A673 (cell line): ENCODE measurements around the gene GADD45A. TPM values are rescaled to one million over a fixed set of nuclear protein-coding genes. Genes with fewer than 3 reads are reported as not detected.

Experiments used
- BruUV-seq: library from RNA; stranded (reverse); fragments of 400-500 nt; replicated peaks from 2 replicates; lab custom pipeline; 2021; lab: Mats Ljungman, UMichigan
- CTCF ChIA-PET: fragments of 300-600 bp; sonication (Branson Sonifier 250); formaldehyde crosslinking; loops from one replicate; lab custom pipeline; 2022; ENCODE audit warnings: antibody characterized with exemption; lab: Charles Lee
- POLR2A ChIA-PET: fragments of 300-600 bp; sonication (Branson Sonifier 250); formaldehyde crosslinking; loops from one replicate; lab custom pipeline; 2022; ENCODE audit warnings: antibody characterized with exemption; ENCODE audit not compliant: low non-redundant PET; lab: Charles Lee
- DNase-seq: peaks from one replicate; pipeline ENCODE4 v3.0.0-alpha.2; 2015; ENCODE audit warnings: low spot score
- H3K27ac ChIP-seq: fragments of 200-600 bp; sonication (generic); 2 replicates; pipeline ENCODE4 v1.5.1; 2016; ENCODE audit warnings: mixed run types, low read depth, mild to moderate bottlenecking, mixed read lengths, antibody characterized with exemption, low read length; ENCODE audit not compliant: poor library complexity, severe bottlenecking
- H3K27me3 ChIP-seq: fragments of 200-600 bp; sonication (generic); replicated peaks from 2 replicates; pipeline ENCODE4 v1.6.1; 2017; ENCODE audit warnings: mixed run types, low read depth, mild to moderate bottlenecking, mixed read lengths, antibody characterized with exemption, low read length; ENCODE audit not compliant: insufficient read depth, poor library complexity
- H3K36me3 ChIP-seq: fragments of 200-600 bp; sonication (generic); 2 replicates; pipeline ENCODE4 v1.6.1; 2016; ENCODE audit warnings: mixed run types, mild to moderate bottlenecking, mixed read lengths, antibody characterized with exemption, low read length; ENCODE audit not compliant: insufficient read depth, poor library complexity, severe bottlenecking
- H3K4me1 ChIP-seq: fragments of 200-600 bp; sonication (generic); 2 replicates; pipeline ENCODE4 v1.6.1; 2017; ENCODE audit warnings: mixed run types, mild to moderate bottlenecking, mixed read lengths, antibody characterized with exemption, low read length; ENCODE audit not compliant: insufficient read depth, poor library complexity, severe bottlenecking
- H3K4me3 ChIP-seq: fragments of 200-600 bp; sonication (generic); 2 replicates; pipeline ENCODE4 v1.5.1; 2016; ENCODE audit warnings: low read depth, mixed run types, mild to moderate bottlenecking, mixed read lengths, low read length; ENCODE audit not compliant: poor library complexity, severe bottlenecking
- H3K9me3 ChIP-seq: fragments of 200-600 bp; sonication (generic); 2 replicates; pipeline ENCODE4 v1.6.1; 2016; ENCODE audit warnings: mixed run types, low read depth, mild to moderate bottlenecking, mixed read lengths, antibody characterized with exemption, low read length; ENCODE audit not compliant: poor library complexity, severe bottlenecking
- CTCF ChIP-seq: fragments of 300-800, 200-600 bp; sonication (generic); conservative IDR thresholded peaks from 2 replicates; pipeline ENCODE4 v1.5.1; 2017; ENCODE audit warnings: low read depth, mild to moderate bottlenecking, antibody characterized with exemption, low read length, moderate library complexity, mixed read lengths
- EZH2 ChIP-seq: fragments of 200-600 bp; sonication (generic); IDR thresholded peaks from 2 replicates; pipeline ENCODE4 v1.6.1; 2017; ENCODE audit warnings: borderline replicate concordance, low read depth, mild to moderate bottlenecking, mixed read lengths, antibody characterized with exemption, low read length; ENCODE audit not compliant: poor library complexity, severe bottlenecking
- intact Hi-C: fragments of 100-400 bp; cut with micrococcal nuclease; formaldehyde crosslinking; loops from one replicate; pipeline ENCODE4 v1.10.0; 2022; ENCODE audit not compliant: unreplicated experiment
- total RNA-seq: library from RNA; stranded (reverse); gene quantifications from 2 replicates; pipeline ENCODE4 v1.2.3, GENCODE V29; 2021

Gene GADD45A
- total RNA-seq, 1 experiment from 2014 or later: 39.7 TPM

DNA sequence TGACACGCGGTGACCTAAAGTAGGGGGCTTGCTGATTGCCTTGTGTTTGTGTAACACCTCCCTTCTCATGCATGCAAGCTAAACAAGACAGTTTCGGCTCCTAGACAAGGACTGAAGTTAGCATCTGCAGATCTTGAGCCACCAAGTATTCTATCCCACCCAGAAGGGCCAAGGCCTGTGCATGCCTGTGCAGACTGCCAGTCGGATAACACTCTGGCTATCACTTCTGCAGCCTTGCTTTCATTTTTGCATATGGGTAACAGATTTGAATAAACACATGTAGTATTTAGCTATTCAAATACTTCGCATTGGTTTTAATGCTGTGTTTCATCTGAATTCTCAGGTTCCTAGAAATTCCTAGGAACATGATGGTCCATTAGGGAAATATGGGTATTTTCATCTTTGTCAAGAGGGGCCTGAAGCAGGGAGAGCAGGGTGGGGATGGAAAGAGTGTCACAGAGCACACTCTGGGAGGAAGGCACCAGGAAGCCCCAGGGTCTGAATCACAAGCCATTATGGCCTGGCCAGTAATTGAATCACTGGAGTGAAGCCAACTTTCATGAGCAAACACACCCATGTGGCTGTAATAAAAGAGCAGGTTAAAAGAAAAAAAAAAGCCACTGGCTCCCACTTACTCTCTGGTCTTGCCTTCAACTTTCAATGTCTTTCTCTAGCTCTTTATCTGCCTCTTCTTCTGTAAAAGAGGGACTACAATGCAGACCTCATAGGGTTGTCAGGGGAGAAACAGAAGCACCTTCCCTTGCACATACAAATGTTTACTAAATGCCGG lies 28.3 kb downstream of the GADD45A start:
- CTCF ChIA-PET: no interaction called here
- Histone ChIP-seq H3K4me1 (peaks cover 42% of the 10 kb centered on the region), H3K36me3 (no peaks in the 10 kb centered on the region), H3K27me3 (no peaks in the 10 kb centered on the region), H3K27ac (peak overlapping the region; percentile 37), H3K4me3 (no peak overlapping the region), H3K9me3 (no peaks in the 10 kb centered on the region)
- intact Hi-C loops: no loop called here
- POLR2A ChIA-PET: no interaction called here
- TF ChIP-seq EZH2 (no peak), CTCF (no peak)
- DNase-seq: peak; percentile 74
- no TSS peak for BruUV-seq

- no peaks in the 10 kb centered on the region for H3K36me3 ChIP-seq
- peaks cover 40% of the 10 kb centered on the region for H3K4me1 ChIP-seq
- no TSS peak for BruUV-seq
- no peak for TF ChIP-seq EZH2
- no peaks in the 10 kb centered on the region for H3K9me3 ChIP-seq
- POLR2A ChIA-PET: no interaction called here
- DNase-seq: no peak
- CTCF ChIA-PET: no interaction called here
- no peak overlapping the region for H3K4me3 ChIP-seq
- H3K27me3 ChIP-seq: no peaks in the 10 kb centered on the region
- H3K27ac ChIP-seq: no peak overlapping the region
- intact Hi-C loops: no loop called here
Measured at GRCh38 chr1:67715819-67716218, 30.8 kb downstream of the GADD45A start.

DNA sequence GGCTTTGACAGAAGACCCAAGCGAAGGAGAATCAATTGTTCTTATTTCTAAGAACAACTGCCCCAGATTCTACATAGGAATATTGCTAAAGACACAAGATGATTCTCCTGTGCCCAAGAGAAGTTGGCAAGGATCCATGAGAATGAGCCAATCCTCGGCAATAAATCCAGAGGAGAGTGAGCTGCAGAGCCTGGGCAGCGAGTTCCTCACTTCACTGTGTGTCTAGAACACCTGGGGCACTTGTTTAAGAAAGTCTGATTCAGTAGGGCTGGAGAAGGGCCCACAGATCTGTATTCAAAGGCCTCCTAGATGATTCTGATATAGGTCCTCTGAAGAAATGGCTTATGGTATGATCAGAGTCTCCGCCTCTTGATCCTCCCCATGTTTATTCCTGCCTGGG lies 31.8 kb downstream of the GADD45A start:
- Histone ChIP-seq H3K9me3 (no peaks in the 10 kb centered on the region), H3K4me3 (no peak overlapping the region), H3K36me3 (no peaks in the 10 kb centered on the region), H3K27me3 (no peaks in the 10 kb centered on the region), H3K4me1 (peaks cover 34% of the 10 kb centered on the region), H3K27ac (peak overlapping the region; percentile 38)
- TF ChIP-seq EZH2 (no peak), CTCF (no peak)
- intact Hi-C loops: no loop called here
- ChIA-PET CTCF (no interaction called here), POLR2A (no interaction called here)
- no TSS peak for BruUV-seq
- peak; percentile 72 for DNase-seq

DNA sequence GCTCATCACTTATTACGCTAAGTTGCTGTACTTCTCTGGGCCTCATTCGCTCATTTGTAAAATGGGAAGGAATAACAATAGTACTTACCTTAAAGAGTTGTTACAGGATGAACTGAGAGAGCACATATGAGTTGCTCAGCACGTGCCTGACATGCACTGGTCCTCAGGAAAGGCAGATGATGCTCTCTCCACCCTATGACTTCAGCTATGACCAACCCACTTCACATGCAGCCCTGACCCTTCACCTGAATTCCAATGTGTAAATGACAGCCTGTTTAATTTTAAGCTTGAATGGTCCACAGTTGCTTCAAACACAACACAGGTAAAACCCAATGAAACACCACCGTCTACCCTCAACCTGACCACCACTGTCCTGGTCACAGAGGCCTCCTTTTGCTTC lies 32.9 kb downstream of the GADD45A start:
- ChIA-PET POLR2A (no interaction called here), CTCF (no interaction called here)
- Histone ChIP-seq H3K27ac (no peak overlapping the region), H3K4me1 (peaks cover 39% of the 10 kb centered on the region), H3K4me3 (no peak overlapping the region), H3K9me3 (no peaks in the 10 kb centered on the region), H3K27me3 (no peaks in the 10 kb centered on the region), H3K36me3 (no peaks in the 10 kb centered on the region)
- no TSS peak for BruUV-seq
- TF ChIP-seq CTCF (no peak), EZH2 (no peak)
- intact Hi-C loops: no loop called here
- DNase-seq: no peak
